Pancreas (tissue), 10 donors: ENCODE results near the gene HID1. TPM values are rescaled to one million over a fixed set of nuclear protein-coding genes. Genes with fewer than 3 reads are reported as not detected.

Source experiments
- ATAC-seq, 4 donors: fragments of 200-7000 bp; cut with Tn5 transposase; one replicate each; pipeline versions ENCODE4 v1.8.0 to v1.9.1; 2020; ENCODE audit warnings: mild to moderate bottlenecking in 4 of 4, moderate library complexity in 4 of 4
- DNase-seq, 6 donors: peaks; one replicate each; pipeline ENCODE4 v3.0.0-alpha.2; 2020
- FAIRE-seq: peaks from 2 replicates; lab custom pipeline; 2012; peaks lifted over from hg19 to GRCh38; lab: Jason Lieb, UNC
- H3K27ac ChIP-seq, 4 donors: fragments of 200-600 bp; sonication (generic); 1 replicate in 3 of 4; 2 replicates in 1 of 4; pipeline versions ENCODE4 v1.5.0 to v1.8.0; 2020
- H3K27me3 ChIP-seq, 4 donors: fragments of 200-600 bp; one replicate each; pipeline ENCODE4 v1.8.0; 2021
- H3K36me3 ChIP-seq, 3 donors: fragments of 200-600 bp; sonication (generic) in 1 of 3; one replicate each; pipeline versions ENCODE4 v1.5.0 to v1.8.0; 2020 to 2021
- H3K4me1 ChIP-seq, 3 donors: fragments of 200-600 bp; one replicate each; pipeline ENCODE4 v1.8.0; 2021
- H3K4me3 ChIP-seq, 4 donors: fragments of 200-600 bp; sonication (generic) in 2 of 4; one replicate each; pipeline versions ENCODE4 v1.5.0 to v1.8.0; 2020 to 2021
- H3K9me3 ChIP-seq, 4 donors: fragments of 200-600 bp; one replicate each; pipeline ENCODE4 v1.8.0; 2021
- CTCF ChIP-seq, 4 donors: fragments of 200-600 bp; sonication (generic) in 3 of 4; IDR thresholded peaks; one replicate each; pipeline versions ENCODE4 v1.5.0 to v1.8.0; 2021; ENCODE audit warnings: antibody characterized with exemption in 4 of 4
- WGBS, 2 donors: extraction: QIAGEN DNeasy Blood & Tissue Kit; methylation state at CpG; one replicate each; pipeline ENCODE4 v1.1.7; 2013; 5-methylcytosine and 5-hydroxymethylcytosine counted together
- intact Hi-C, 3 donors: fragments of 100-400 bp; cut with DNase I; formaldehyde crosslinking; loops; one replicate each; pipeline versions ENCODE4 v1.11.1 to v1.14.2; 2022
- polyA plus RNA-seq, 2 donors: library from polyadenylated mRNA; stranded (reverse); fragments of 200-250 nt; gene quantifications; one replicate each; pipeline ENCODE4 v1.2.3, GENCODE V29; 2013
- total RNA-seq, 6 donors: library from RNA; stranded (reverse); fragmentation: NEBNext Ultra II Directional in 4 of 6; extraction: Animal tissue kit (Norgen Biotek cat#: 25700) in 4 of 6; gene quantifications; one replicate each; pipeline versions ENCODE4 v1.2.1 to v1.2.4, GENCODE V29; 2021 to 2023
- donor health status: healthy with polysubstance abuse.
- donor health status: DM: no; HTN: no; CAD: no; lungs with moderate emphysema.
- donor health status: DM: no; HTN: no; CAD: no.
- donor health status: control.
- donor health status: control.
- donor health status: Bipolar disorder and iron deficiency.
- donor health status: DM: yes; HTN: yes; CAD: no.
- donor health status: DM: no; HTN: no; CAD: no.
- donor health status: DM: no; HTN: no; CAD: no.
- donor health status: DM: yes; HTN: yes; CAD: no.

HID1 gene
- total and polyA plus RNA-seq, 8 donors, result 76.7 to 262 (median 126) TPM

GRCh38 chr17:74922172-74922571 is 50.4 kb downstream of the HID1 start:
- FAIRE-seq, result no peak
- no peak for DNase-seq
- WGBS, 2 donors, result 55 to 66% methylated on average over 6 of the region's 6 CpGs
- Histone ChIP-seq H3K27ac (no peak overlapping the region), H3K4me3 (no peak overlapping the region), H3K36me3 (no peaks in the 10 kb centered on the region), H3K27me3 (peaks cover 0 to 9% (median 4%) of the 10 kb centered on the region in 4 donors), H3K4me1 (peaks cover 5 to 12% (median 8%) of the 10 kb centered on the region in 3 donors), H3K9me3 (no peaks in the 10 kb centered on the region)
- intact Hi-C loops, result no loop called here
- no peak for TF ChIP-seq CTCF (IDR thresholded peaks at IDR 0.05)
- no peak for ATAC-seq

DNA sequence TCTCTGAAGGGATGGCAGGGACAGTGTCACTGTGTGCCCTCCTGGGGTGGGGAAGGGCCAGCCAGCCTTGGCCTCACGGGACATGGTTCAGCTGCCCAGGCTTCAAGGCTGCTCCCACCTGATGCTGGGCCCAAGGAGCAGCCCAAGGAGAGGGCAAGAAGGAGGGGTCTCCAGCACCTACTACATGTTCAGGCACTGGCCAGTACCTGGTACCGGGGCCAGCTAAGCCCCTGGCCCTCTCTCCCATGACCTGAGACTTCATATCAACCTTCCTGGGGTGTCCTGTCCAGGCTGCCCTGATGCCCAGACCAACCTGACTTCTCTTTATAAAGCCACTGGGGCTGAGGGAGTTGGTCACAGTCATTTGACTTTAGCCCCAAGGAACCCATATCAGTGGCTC is 50.8 kb downstream of the HID1 start:
- peaks cover 0 to 8% (median 4%) of the 10 kb centered on the region in 4 donors for H3K27me3 ChIP-seq
- 88 to 97% methylated on average over 2 of the region's 2 CpGs for WGBS, 2 donors
- intact Hi-C loops, result no loop called here

GRCh38 chr17:74921026-74921681 is 51.4 kb downstream of the HID1 start:
- WGBS, 2 donors, result 52% methylated on average over 15 to 19 of the region's 19 CpGs
- intact Hi-C loops, result no loop called here
- ATAC-seq, result no peak
- H3K4me1 ChIP-seq, result peaks cover 5 to 12% (median 8%) of the 10 kb centered on the region in 3 donors
- no peaks in the 10 kb centered on the region for H3K36me3 ChIP-seq
- TF ChIP-seq CTCF (IDR thresholded peaks at IDR 0.05), result no peak
- H3K27me3 ChIP-seq, result peaks cover 0 to 8% (median 4%) of the 10 kb centered on the region in 4 donors
- H3K27ac ChIP-seq, result no peak overlapping the region
- DNase-seq, result peak in 1 of 6 donors; percentile 64
- H3K9me3 ChIP-seq, result no peaks in the 10 kb centered on the region
- FAIRE-seq, result no peak
- no peak overlapping the region for H3K4me3 ChIP-seq

More for the DNA sequence above, 50.8 kb downstream of the HID1 start:
- DNase-seq (no peak), ATAC-seq (no peak), FAIRE-seq (no peak)
- no peaks in the 10 kb centered on the region for H3K9me3 ChIP-seq
- no peak overlapping the region for H3K4me3 ChIP-seq
- no peak for TF ChIP-seq CTCF (IDR thresholded peaks at IDR 0.05)
- H3K36me3 ChIP-seq, result no peaks in the 10 kb centered on the region
- H3K4me1 ChIP-seq, result peaks cover 5 to 12% (median 8%) of the 10 kb centered on the region in 3 donors
- H3K27ac ChIP-seq, result no peak overlapping the region

- no peak for DNase-seq
- no peaks in the 10 kb centered on the region for H3K9me3 ChIP-seq
- peaks cover 5 to 12% (median 8%) of the 10 kb centered on the region in 3 donors for H3K4me1 ChIP-seq
- H3K27me3 ChIP-seq, result peaks cover 0 to 8% (median 4%) of the 10 kb centered on the region in 4 donors
- no peak overlapping the region for H3K27ac ChIP-seq
- TF ChIP-seq CTCF (IDR thresholded peaks at IDR 0.05), result no peak
- 49 to 50% methylated on average over 6 of the region's 6 CpGs for WGBS, 2 donors
- intact Hi-C loops, result no loop called here
- no peak overlapping the region for H3K4me3 ChIP-seq
- peak in 1 of 4 donors; percentile 9 for ATAC-seq
- H3K36me3 ChIP-seq, result no peaks in the 10 kb centered on the region
- no peak for FAIRE-seq
Measured at GRCh38 chr17:74920642-74921025, 51.9 kb downstream of the HID1 start.

- Histone ChIP-seq H3K36me3 (no peaks in the 10 kb centered on the region), H3K27ac (no peak overlapping the region), H3K9me3 (no peaks in the 10 kb centered on the region), H3K4me3 (no peak overlapping the region), H3K4me1 (peaks cover 5 to 12% (median 8%) of the 10 kb centered on the region in 3 donors), H3K27me3 (peaks cover 0 to 8% (median 4%) of the 10 kb centered on the region in 4 donors)
- intact Hi-C loops, result no loop called here
- no peak for TF ChIP-seq CTCF (IDR thresholded peaks at IDR 0.05)
- WGBS, 2 donors, result 82 to 85% methylated on average over 27 of the region's 27 CpGs
- FAIRE-seq, result no peak
- no peak for DNase-seq
- no peak for ATAC-seq
Measured at GRCh38 chr17:74920306-74920620, 52.3 kb downstream of the HID1 start.
